ENCODE data around the gene SLC25A42.

Gene SLC25A42

DNA sequence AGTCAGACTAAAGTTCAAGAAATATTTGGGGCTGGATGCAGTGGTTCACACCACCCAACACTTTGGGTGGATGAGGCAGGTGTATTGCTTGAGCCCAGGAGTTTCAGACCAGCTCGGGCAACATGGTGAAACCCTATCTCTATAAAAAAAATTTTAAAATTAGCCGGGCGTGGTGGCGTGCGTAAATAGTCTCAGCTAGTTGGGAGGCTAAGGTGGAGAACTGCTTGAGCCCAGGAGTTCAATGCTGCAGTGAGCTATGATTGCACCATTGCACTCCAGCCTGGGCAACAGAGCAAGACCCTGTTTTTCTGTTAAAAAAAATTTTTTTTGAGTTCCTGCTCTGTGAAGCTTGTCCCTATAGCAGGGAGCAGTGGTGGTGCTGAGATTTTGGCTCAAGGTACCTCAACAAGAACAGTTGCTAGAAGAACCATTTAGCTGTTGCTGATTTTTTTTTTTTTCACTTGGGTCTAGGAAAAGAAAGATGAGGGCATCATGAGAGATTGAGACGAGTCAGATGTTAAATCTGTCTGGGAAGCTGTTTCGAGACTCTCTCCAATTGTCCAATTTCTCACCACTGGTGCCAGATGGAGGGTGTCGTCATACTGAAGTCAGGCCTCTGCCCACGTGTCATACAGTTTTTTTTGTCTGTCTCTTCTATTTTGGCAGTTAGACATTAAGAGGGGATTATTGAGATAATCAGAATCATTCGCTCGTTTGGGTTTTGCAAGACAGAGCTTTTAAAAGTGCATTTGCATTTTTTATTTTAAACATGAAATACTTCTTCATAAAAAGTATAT lies 3.7 kb downstream of the SLC25A42 start:
- DNase-seq: peak in 9 of 56 donors; percentile 6 to 42 (median 12)

DNA sequence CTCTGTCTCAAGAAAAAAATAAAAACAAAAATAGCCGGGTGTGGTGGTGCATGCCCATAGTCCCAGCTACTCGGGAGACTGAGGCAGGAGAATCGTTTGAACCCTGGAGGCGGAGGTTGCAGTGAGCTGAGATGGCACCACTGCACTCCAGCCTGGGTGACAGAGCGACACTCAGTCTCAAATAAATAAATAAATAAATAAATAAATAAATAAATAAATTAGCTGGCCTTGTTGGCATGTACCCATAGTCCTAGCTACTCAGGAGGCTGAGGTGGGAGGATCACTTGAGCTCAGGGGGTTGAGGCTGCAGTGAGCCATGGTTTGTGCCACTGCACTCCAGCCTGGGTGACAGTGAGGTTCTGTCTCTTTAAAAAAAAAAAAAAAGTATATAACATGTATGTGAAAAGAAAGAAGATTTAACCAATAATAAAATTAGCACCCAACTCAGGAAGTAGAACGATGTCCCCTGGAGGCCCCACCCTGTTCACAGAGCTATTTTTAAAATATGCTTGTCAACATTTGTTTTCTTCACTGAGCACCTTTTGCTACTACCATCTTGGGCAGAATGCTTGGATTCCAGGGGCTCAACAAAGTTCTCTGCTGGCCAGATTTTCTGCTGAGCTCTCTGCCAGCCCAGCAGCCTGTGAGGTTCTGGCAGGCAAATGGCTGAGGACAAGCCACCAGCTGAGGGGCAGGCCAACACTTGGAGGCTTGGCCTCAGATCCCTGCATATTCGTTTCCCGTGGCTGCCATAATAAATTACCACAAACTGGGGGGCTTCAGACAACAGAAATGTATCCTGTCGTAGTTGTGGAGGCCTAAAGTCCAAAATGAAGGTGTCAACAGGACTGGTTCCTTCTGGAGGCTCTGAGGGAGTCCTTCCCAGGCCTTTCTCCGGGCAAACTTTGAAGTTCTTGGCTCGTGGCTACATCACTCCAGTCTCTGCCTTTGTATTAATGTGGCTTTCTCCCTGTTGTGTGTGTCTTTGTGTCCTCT lies 5.2 kb downstream of the SLC25A42 start:
- peak in 13 of 56 donors; percentile 2 to 46 (median 11) for DNase-seq

DNA sequence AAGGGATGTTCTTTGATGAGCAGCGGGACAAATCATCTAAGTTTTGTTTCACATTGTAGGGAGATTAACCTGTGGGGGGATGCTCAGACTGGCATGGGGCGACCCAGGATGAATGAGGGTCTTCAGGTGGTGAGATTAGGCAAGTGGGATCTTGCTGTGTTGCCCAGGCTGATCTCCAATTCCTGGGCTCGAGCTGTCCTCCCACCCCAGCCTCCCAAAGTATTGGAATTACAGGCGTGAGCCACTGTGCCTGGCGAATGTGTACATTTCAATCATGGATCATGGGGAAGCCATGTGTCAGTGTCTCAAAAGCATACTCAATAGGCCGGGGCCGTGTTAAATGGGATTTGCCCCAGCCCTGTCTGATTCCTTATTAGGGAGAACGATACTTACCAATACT lies 8.1 kb downstream of the SLC25A42 start:
- no peak for DNase-seq

DNA sequence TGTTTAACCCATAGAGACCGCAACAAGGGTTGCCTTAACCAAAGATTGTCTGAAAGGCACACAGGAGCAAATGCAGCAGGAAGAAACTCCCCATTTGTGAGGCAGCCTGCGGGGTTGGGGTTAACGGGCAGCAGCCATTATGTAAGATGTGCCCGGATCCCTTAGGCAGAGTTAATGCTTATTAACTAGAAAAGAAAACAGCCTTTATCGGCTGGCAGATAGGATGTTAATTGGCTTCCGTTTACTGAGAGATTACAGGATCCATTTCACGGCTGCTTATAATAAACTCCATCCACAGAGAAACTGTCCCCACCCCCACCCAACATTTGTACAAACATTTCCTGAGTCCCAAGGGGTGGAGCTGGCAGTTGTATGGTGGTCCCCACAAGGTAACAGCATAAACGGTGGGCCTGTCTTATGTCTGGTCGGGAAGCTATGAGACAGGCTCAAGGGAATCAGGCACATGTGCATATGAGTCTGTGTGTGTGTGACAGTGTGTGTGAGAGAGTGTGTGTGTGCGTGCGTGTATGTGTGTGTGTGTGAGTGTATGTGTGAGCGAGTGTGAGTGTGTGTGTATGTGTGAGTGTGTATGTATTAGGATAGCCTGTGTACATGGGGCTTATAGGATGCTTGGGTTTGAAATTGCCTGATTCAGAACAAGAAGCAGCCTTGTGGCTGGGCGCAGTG lies 10.5 kb downstream of the SLC25A42 start:
- no peak for DNase-seq

DNA sequence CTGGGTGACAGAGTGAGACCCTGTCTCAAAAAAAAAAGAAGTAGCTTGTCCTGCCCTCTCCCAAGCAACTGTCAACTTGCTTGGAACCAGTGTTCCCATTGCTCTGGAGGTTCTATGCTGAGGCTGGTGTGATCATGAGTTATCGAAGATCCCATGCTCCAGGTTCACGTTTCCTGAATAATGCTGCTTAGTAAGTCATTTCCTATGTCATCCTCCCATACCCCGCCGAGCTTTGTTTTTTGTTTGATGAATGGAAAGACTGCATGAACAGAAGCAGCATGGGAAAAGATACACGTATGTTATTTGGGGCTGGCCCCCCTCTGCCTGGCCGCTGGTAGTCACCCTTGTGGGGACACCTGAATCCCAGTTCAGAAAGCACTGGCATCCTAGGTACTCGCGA lies 11.3 kb downstream of the SLC25A42 start:
- no peak for DNase-seq

DNA sequence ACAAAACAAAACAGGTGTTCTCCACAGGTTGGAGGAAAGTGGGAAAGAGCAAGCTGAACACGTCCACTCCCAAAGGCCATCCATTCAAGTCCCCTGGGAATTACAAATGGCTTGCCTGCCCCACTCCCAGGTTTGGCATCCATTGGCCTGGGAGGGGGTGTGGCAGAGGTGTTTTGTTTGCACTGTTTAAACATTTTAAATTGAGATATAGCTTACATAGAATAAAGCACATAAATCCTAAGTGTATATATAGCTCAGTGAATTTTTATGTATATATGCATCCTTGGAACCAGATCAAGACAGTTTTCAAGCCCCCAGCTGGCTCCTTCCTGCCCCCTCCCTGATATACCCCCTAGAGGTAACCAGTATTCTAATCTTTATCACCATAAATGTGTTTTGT lies 12.7 kb downstream of the SLC25A42 start:
- no peak for DNase-seq

DNA sequence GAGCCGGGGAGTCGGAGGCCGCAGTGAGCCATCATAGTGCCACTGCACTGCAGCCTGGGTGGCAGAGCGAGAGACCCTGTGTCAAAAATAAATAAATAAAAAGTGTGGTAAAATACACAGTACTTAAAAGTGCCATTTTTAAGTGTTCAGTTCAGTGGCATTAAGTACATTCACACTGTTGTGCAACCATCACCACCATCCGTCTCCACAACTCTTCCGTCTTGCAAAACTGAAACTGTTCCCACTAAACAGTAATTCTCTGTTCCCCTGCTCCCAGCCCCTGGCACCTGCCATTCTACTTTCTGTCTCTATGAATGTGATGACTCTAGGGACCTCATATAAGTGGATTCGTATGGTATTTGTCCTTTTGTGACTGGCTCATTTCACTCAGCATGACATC lies 13.3 kb downstream of the SLC25A42 start:
- DNase-seq: no peak

DNA sequence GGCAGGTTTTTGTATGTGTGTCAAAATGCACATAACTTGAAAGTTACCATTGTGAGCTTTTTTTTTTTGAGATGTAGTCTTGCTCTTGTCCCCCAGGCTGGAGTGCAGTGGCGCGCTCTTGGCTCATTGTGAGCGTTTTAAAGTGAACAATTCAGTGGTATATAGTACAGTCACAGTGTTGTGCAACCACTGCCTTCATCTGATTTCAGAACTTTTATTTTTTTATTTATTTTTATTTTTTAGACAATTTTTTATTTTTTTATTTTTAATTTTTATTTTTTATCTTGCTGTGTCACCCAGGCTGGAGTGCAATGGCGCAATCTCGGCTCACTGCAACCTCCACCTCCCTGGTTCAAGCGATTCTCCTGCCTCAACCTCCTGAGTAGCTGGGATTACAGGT lies 15.0 kb downstream of the SLC25A42 start:
- no peak for DNase-seq

DNA sequence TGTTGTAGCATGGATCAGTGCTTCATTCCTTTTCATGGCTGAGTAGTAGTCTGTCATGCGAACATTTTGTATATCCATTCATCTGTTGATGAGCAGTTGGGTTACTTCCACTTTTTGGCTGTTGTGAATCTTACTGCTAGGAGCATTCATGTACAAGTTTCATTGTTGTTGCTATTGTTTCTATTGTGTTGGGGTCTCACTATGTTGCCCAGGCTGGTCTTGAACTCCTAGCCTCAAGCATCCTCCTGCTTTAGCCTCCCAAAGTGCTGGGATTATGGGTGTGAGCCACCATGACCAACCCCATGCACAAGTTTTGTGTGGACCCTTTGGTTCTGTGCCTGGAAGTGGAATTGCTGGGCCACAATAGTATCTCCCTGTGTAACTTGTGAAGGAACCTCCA lies 15.8 kb downstream of the SLC25A42 start:
- DNase-seq: no peak

DNA sequence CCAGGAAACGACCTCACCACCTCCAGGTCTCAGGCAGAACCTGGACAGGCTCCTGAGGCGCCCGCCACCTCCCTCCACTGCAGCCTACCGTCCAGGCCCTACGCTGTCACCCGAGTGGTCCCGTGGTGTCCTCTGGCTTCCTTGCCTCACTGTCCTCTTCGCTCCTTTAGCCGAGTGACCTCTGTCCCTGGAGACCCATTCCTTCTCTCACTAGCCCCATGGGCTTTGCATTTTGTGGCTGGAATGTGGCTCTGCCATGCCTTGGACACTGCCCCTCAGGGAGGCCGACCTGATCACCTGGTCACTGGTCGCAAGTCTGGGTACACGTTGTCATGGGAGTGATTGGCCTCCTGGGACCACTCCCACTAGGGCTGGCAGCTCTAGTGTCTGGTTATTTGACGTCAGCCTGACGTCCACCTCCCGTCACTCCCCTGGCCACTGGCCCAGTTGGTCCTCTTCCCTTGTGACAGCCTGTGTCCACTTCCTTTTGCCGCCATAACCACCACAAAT lies 17.9 kb downstream of the SLC25A42 start:
- DNase-seq: no peak

DNA sequence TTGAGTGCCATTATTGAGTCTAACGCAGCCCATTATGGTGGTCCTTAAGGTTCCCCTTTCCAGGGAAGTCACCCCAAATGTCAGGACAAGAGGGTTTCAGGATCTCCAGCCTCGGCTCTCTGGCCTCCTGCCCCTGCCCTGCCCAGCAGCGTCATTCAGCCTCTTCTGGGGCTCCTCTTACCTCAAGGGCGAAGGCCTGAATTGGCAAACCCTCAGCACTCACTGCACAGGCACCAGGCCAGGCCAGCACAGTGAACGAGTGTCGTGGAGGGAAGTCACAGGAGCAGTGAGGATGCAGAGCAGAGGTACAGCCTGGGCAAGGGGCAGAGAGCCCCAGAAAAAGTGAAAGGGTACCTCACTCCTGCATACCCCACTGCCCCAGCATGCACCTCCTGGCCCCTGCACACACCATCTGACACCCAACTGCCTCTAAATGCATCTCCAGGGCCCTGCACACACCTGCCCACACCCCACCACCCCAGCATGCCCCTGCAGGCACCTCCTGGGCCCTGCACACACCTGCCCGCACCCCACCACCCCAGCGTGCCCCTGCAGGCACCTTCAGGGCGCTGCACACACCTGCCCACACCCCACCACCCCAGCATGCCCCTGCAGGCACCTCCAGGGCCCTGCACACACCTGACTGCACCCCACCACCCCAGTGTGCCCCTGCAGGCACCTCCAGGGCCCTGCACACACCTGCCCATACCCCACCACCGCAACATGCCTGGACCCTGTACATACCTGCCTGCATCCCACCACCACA lies 19.8 kb downstream of the SLC25A42 start:
- no peak for DNase-seq

DNA sequence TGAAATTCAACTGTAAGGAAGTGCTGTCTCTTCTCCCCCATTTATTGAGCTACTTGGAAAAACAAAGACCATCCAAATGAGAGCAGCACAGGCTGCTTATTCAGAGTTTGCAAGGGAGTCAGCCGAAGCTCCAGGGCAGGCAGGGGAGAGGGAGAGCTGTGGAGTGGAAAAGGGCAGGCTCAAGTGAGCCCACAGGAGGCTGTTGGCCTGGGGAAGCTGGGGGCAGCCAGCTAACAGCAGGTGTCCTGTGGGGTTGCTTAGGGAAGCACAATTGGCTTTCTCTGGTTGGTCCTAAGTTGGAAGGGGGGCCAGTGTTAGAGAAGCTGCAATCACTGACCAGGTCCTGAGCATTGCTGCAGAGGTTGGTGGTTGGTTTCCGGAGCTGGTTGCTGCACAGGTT lies 23.9 kb downstream of the SLC25A42 start:
- no peak for DNase-seq

DNA sequence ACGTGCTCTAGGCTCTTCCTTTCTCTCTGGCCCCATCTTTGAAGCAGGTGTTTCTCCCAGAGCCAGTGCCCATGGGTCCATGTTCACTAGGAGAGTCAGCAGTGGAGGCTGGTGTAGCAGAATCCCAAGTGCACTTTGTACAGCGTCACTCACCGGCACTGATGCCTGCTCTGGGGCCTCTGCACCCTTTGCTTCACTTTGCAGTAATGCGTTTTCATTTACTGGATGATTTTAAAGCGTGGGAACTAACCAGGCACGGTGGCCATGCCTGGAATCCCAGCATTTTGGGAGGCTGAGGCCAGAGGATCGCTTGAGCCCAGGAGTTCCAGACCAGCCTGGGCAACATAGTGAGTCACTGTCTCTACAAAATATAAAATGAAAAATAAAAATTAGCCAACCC lies 30.7 kb downstream of the SLC25A42 start:
- DNase-seq: no peak

DNA sequence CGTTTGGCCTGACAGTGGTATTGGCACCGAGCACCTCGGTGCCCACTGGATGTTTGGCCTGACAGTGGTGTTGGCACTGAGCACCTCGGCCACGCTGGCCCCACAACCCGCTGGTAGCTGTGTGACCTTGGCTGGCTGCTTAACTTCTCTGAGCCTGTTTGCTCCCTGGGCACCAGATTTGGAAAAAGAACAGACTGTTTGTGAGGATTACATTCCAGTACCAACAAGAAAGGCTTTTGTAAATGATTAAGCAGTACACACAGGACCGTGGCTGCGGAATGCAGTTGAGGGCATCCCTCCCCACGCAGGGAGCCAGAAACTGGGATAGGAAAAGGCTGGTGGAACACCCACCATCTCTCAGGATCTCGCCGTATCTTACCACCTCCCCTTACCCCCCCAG lies 31.9 kb downstream of the SLC25A42 start:
- no peak for DNase-seq

DNA sequence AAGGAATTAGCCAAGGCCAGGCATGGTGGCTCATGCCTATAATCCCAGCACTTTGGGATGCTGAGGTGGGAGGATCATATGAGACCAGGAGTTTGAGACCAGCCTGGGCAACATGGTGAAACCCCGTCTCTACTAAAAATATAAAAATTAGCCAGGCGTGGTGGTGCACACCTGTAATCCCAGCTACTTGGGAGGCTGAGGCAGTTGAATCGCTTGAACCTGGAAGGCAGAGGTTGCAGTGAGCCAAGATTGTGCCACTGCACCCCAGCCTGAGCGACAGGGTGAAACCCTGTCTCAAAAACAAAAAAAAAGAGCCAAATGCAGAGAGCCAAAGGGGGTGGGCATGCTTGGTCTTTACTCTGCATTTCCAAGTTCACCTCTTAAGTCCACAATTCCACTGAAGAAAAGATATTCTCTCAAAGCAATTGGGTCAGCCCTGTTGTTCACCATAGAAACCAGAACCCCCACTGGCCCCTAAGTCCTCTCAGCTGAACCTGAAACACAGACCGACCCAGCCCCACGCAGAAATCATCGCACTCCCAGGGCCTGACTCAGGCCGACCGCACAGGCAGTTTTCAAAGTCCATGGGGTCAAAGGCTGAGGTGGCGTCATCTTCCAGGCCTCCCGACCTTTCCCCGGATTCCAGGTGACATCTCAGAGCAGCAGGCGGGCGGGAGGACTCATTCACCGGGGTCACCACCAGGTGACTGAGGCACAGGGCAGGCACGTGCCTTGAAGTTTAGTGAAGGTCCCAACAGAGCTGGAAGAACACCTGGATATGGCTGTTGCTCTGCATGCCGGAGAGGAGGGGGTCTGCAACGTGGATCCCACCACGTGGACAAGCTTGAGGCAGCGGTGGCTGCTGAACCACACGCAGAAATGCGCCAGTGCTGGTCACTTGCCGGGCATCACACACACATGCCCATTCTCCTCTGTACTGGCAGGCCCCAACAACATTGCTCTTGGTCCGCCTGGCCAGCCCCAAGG lies 33.1 kb downstream of the SLC25A42 start:
- DNase-seq: no peak

DNA sequence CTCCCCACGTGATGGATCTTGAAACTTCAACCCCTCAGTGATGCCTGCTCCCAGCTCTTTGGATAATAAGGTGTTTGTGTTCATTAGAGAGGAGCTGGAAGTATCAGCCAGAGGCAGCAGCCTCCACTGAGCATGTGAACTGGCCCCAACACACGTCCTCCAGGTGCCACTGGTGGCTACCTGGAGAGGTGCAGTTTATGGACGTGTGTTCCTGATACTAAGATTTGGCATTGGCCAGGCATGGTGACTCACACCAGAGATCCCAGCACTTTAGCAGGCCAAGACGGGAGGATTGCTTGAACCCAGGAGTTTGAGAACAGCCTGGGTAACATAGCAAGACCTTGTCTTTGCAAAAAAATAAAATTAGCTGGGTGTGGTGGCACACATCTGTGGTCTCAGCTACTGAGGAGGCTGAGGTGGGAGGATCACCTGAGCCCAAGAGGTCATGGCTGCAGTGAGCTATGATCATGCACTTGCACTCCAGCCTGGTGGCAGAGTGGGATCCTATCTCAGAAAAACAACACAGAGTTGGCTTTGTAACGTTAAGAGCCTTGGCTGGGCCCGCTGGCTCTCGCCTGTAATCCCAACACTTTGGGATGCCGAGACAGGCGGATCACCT lies 34.4 kb downstream of the SLC25A42 start:
- DNase-seq: no peak

DNA sequence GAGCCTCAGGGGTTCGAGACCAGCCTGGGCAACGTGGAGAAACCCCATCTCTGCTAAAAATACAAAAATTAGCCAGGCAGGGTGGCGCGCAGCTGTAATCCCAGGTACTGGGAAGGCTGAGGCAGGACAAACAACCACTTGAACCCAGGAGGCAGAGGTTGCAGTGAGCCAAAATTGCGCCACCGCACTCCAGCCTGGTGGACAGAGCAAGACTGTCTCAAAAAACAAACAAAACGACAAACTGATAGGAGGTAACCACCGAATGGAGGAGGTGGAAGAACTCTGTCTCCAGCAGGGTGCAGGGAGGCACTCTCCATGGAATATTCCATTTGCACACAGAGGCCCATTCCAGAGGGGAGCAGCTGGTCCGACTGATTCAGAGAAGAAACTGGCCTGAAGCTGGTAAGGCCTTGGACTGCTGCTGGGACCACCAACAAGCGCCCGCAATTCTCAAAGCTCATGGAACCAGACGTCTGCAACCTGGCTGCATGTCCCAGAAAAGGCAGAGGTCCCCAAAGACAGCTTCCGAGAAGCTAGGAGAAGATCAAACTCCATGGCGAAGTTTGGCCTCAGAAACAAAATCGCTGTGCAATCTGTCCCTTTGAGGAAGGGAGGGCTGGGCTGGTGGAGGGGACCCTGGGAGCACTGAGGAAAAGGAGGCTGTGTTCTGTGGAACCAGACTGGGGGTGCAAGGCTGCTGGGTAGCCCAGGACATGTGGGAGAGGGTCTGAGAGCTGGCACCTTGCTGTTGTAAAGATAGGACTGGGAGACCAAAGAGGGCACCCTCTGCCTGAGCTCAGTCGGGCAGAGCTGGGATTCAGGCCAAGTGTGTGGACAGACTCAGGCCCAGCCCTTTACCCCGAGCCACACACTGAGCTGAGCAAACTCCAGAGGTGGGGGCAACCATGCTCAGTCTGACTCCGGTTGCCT lies 35.2 kb downstream of the SLC25A42 start:
- no peak for DNase-seq

DNA sequence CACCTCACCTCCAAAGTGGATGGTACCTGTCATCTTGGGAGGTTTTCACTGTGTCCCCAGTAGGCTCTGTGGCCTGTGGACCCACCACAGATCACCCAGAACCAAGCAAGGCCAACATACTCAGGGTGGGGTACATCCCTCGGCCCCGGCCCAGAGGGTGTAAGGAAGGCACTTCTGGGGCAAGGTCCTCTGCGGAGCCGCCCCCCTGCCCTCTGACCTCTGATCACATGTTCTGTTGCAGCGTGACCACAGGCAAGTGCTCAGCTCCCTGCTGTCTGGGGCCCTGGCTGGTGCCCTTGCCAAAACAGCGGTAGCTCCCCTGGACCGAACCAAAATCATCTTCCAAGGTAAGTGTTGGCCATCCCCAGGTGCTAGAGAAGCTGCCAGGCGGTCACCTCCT lies 37.7 kb downstream of the SLC25A42 start:
- DNase-seq: no peak
